ENCODE measurements around the gene PLXDC1.
"Not testable (repeated sequence)": the region's sequence is repeated elsewhere in the genome, so short reads cannot be mapped to it uniquely, and the experiment has no call there.

Gene PLXDC1

DNA sequence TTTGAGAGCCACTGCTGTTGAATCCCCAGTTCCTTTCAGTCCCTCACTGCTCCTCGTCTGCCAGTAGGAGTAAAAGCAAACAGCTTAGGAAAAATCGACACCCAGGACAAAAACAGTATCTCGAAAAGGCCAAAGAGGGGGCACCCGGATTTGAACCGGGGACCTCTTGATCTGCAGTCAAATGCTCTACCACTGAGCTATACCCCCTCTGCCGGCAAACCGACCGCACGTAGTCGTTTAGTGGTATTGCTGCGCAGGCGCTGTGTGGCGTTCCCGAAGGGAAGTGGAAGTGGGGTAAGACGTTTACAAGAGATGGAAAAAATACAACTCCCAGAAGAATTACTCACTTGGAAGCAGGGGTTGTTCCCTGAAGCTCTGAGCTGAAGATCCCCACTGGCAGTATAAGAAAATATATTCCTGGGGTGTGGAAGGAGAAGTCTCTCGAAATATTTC lies 2.2 kb upstream of the PLXDC1 start:
- peak; percentile 95 for DNase-seq (ENCODE audit: low read depth)

DNA sequence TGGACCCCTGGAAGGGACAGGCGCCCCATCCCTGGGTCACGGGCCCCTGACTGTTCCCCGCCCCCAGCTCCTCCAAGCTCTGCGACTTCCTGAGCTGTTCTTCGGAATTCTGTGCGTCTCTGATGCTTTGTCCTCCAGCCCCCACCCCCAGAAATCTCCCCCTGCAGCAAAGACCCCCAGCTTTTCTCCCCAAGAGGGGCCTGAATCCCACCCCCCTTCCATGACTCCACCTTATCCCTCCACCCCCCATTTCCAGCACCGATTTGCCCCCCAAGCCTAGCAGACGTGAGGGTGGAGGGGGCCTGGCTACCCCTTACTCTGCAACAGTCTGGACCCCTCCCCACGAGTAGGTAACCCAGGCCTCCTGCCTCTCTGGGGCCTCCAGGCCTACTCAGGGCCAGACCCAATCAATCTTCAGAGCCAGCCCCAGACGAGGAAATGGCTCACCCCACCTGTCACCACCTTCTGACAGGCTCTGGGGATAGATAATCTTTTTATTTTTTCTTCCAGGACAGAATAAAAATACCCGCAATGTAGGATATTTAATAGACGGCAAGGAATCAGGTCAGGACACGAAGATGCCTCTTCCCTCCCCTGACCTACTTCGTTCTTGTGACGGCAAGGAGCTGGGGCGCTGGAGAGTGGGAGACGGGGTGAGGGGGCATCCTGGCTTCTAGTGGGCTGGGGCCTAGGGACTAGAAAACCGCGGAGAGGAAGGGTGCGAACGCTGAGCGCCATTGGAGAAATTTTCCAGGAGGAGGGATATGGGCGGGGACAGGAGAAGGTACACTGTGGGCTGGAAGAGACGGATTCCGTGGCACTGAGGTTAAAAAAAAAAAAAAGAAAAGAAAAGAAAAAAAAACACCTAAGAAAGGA lies 744 bp upstream of the PLXDC1 start:
- no peak for DNase-seq (ENCODE audit: low read depth)

DNA sequence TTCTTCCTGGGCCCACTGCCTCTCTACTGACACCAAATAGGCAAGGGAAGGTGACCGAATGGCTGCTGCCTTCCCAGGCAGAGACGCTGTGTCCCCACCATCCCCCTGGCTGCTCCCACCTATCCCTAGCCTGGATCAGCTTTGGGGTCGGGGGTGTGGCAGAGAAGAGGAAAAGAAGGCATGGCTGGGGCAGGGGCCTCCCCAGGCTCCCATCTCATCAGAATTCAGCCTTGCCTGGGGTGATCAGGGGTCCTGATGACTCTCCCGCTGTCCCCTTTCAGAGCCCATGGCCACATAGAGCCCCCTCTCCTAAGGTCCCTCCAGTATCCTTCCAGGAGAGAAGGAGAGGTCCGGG lies 665 bp downstream of the PLXDC1 start:
- DNase-seq (ENCODE audit: low read depth) = no peak

DNA sequence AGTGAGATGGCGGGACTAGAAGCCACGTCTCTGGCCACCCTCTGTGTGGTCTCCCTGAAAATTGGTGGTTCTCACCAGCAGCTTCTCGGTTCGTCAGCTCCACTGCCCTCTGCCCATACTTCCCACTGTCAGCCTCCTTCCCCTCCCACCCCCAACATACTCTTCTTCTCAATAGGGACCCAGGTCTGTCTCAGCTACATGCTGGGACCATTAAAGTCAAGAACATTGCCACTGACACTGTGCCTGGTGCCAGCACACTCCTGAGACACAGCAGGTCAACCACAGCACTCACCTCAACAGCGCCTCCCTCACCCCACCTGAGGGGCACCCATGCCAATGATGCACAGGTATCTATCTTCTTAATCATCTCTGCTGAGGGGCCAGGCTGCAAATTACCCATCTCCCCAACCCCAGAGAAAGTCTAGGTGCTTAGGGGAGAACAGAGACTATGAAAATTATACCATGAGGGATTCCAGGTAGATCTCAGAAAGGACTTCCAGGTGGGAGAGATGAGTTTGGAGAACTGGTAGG lies 1.3 kb downstream of the PLXDC1 start:
- DNase-seq (ENCODE audit: low read depth) = no peak

DNA sequence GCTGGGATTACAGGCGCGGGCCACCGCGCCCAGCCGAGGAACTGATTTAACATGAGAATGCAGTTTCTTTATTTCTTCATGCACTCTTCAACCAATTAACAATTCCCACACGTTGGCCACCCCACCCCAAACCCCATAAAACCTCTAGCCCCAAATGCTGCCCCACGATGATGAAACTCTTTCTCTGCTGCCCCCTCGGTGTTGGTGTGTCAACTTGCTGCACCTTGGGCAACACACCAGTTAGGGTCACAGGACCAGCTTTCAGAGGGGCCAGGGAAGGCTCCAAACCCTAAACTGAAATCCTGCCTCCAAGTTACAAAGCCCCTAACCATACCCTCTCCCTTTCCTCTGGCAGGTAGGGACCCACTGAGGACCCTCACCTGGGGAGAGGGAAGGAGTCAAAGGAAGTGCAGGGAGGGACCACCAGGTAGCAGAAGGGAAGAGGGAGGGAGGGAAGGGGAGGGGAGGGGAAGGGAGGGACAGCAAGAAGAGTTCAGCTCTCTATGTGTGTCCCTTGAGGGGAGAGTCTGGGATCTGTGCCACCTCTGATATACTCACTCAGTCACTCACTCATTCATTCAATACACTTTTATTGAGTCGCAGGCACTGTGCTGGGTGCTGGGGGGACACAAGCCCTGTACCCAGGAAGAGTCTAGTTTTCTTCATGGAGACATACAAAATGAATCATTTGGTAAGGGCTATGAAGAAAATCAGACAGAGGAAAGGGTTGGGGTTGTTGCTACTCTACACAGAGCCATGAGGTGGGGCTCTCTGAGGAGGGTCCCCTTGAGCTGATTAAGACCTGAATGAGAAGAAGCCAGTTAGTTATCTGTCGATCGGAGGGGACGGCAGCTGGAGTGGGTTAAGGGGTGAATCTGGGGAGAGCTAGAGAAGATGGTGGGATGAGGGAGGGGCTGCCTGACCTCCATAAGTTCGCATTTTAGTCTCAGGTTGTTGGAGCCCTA lies 3.9 kb downstream of the PLXDC1 start:
- DNase-seq (ENCODE audit: low read depth) = no peak

DNA sequence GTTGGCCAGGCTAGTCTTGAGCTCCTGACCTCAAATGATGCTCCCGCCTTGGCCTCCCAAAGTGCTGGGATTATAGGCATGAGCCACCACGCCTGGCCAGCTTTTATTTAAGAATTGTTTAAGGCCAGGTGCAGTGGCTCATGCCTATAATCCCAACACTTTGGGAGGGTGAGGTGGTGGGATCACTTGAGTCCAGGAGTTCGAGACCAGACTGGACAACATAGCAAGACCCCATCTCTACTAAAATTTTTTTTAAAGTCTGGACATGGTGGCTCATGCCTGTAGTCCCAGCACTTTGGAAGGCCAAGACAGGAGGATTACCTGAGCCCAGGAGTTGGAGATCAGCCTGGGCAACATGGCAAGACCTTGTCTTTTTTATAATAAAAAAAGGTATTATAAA lies 5.2 kb downstream of the PLXDC1 start:
- no peak for DNase-seq (ENCODE audit: low read depth)

DNA sequence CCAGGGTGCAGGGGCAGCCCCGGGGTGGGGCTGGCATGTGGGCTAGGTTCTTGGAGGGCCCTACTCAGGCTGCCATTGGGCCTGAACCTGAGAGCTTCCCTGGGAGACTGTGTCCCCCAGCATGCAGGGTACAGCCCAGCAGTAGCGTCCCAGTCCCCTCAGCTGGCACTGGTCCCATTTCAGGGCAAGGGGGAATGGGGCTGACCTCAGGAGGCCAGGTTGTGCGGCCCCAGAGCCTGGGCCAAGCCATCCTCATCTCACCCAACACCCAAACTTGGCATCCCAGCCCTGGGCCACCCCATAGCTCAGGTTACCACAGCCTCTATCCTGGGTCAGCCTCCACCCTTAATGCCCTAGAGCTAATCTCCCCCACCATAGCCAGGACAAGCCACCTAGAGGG lies 6.3 kb downstream of the PLXDC1 start:
- DNase-seq (ENCODE audit: low read depth) = no peak

DNA sequence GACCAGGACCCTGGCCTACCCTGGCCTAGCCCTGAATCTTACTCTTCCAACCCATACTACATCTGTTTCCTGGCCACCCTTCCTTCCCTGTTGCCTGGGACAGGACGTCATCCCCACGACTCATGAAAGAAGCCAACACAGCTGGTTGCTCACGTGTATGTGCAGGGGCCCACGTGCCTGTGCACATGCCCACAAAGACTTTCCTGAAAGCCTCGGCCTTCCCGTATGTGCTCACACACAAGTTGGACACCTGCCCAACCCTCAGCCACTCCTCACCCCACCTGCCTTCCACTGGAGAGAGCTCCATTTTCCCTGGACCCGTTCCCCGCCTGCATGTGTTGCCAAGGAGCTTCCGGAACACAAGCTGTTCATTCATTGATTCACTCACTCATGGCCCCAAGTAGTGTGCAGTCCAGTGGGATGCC lies 7.0 kb downstream of the PLXDC1 start:
- DNase-seq (ENCODE audit: low read depth) = no peak

DNA sequence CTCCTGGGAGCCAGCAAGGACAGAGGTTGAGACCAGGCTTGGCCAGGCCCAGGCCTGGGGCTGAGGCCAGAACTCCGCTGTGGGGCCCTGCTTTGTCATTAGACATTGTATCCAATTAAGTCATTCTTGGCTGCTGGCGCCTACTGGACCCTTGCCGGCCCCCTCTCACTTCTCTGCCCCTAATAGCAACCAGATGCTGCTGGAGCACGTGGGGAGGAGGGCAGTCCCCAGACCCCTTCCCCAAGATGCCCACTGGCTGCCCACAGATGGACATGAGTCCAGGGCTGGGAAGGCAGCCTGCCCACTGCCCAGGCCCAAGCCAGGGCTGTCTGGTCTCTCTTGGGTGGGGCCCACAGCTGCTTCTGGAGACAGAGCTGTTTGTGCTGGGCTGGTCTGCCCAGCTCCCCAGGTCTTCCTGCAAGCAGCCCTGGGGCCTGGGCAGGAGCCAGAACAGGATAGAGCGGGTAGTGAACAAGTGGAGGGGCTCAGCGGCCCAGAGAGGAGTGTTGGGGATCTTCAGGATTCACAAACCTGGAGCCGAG lies 7.8 kb downstream of the PLXDC1 start:
- DNase-seq (ENCODE audit: low read depth) = no peak

DNA sequence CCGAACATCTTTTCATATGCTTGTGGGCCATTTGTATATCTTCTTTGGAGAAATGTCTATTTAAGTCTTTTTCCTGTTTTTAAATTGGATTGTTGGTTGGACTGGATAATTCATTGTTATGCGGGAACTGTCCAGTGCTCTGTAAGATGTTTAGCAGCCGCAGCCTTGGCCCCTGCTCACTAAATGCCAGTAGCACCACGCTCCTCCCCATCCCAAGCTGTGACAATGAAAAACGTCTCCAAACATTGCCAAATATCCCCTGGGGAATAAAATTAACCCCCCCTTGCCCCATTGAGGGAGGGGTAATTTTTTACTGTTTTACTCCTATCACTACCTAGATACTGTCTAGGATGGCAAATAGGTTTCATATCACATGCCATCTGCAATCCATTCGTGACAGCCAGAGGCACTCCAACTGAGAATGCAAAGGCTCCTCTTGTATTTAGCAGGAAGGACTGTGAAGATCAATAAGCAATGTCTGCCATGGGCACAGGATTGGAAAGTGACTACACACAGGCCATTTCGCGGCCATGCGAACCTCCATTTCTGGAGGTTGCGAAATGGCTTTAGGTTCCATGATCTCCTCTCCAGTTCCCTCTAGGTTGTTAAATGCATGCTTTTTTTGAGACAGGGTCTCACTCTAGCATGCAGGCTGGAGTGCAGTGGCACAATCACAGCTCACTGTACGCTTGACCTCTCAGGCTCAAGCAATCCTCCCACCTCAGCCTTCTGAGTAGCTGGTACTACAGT lies 9.3 kb downstream of the PLXDC1 start:
- DNase-seq (ENCODE audit: low read depth) = no peak

DNA sequence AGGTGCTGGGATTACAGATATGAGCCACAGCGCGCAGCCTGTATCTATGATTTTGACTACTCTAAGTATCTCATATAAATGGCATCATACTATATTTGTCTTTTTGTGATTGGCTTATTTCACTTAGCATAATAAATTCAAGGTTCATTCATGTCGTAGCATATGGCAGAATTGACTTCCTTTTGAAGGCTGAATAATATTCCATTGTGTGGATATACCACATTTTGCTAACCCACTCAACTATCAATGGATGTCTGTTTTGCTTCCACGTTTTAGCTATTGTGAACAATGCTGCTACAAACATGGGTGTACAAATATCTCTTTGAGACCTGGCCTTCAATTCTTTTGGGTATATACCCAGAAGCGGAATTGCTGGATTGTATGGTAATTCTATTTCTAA lies 10.1 kb downstream of the PLXDC1 start:
- no peak for DNase-seq (ENCODE audit: low read depth)

DNA sequence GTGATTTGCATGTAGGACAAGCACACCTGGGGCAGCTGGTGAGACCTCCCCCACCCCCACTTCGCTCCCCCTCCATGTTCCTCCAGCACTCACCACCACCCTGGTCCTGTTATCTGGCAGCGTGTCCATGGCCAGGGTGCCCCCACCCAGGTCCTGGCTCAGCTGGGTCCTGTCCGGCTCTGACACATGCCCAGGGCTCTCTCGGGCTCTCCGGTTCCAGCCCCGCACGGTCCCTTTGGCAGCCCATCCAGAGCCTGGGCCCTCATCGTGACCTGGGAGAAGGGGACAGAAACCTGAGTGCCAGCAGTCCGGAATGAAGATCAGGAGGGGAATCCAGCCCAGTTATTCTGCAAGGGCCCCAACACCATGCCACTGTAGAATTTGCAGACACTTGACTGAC lies 11.9 kb downstream of the PLXDC1 start:
- DNase-seq (ENCODE audit: low read depth) = no peak

DNA sequence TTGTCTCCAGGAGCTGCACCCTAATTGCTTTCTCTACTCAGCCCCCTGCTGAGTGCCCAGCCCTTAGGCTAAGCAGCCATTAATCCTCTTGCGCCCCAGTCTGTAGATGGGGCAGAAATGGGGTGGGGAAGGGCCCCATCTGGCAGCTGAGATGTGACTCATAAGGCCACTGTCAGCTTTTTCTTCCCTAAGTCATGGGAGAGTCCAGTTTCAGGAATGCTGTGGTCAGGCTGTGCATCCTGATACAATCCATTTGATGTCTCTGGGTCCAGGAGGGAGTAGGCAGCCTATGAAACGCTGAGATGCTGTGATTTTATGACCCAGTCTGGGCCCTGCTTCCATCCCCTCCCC lies 12.3 kb downstream of the PLXDC1 start:
- no peak for DNase-seq (ENCODE audit: low read depth)

DNA sequence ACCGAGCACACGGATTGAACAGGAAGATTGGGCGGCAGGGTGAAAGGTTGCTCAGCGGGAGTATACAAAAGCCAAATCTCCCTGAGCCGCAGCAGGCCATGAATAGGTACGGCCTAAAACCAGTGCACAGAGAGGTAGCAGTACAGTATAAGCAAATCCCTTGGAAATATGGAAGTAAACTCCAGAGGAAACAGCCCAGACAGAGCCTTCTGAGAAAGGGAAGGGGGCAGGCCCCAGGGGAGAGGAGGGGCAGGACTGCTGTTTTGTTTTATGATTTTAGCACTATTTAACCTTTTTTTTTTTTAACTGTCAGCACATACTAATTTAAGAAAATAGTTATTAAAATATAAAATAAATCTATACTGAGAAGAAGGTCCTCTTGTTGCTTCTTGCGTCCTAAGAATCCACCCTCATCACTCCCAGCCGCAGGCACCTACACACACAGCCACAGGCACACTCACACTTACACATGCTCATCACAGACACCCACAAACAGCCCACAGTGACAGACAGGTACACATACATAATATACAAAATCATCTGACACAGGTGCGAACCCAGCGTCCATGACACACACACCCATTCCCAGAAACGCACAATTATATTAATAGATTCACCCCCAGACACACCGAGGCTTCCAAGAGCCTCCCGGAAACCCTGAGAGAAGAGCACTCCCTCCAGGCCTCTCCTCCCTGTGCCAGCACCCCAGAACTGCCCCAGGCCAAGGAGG lies 12.8 kb downstream of the PLXDC1 start:
- DNase-seq (ENCODE audit: low read depth) = no peak

DNA sequence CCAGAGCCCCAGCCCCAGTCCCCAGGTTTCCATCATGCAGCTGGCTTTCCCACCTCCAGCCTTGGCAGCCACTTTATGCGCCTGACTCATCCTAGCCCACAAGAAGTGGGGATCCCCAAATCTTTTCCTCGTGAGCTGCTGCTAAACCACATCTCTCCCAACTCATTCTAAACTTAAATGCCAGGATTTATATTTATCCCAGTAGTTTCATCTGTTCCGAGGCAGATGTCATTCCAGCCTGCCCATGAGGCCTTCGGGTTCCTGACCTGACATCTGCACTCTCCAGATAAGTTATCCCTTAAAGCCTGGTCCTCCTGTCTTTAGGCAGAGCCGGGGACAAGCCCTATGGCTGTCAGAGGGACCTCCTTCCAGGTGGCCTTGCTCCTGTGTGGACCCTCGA lies 16.6 kb downstream of the PLXDC1 start:
- DNase-seq (ENCODE audit: low read depth) = no peak

DNA sequence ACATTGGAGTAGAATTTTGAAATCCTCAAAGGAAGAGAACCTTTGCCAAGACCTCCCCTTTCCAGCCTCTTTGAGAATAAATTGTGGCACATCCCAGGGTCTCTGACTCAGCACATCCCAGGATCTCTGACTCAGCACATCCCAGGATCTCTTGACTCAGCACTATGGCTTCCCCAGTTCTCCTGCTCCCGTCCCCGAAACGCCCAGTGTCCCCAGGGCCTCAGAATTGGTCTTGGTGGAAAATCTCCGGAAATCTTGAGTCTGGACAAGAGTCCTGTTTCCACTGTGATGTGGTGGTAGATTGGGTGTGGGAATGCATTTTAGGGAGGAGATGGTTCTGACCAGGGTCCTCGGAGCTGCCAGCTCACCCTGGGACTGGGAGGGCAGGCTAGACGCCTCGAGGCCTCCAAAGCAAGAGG lies 19.2 kb downstream of the PLXDC1 start:
- DNase-seq (ENCODE audit: low read depth) = no peak

DNA sequence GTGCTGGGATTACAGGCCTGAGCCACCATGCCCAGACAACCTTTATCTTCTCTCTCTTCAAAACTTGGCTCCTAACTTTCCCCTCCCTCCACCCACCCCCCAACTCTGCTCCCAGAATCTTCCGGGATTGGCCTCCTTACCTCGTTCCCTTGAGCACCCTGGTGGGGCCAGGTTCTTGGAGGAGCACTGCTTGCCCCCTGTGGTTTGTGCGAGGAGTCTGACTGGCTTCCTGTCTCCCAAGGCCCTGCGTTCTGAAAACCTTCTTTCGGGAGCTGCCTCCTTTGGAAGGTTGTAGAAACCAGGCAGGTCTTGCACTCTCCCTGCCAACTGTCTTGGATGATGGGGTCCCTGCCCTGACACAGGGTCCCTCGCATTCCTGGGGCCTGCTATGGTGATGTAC lies 19.8 kb downstream of the PLXDC1 start:
- no peak for DNase-seq (ENCODE audit: low read depth)

DNA sequence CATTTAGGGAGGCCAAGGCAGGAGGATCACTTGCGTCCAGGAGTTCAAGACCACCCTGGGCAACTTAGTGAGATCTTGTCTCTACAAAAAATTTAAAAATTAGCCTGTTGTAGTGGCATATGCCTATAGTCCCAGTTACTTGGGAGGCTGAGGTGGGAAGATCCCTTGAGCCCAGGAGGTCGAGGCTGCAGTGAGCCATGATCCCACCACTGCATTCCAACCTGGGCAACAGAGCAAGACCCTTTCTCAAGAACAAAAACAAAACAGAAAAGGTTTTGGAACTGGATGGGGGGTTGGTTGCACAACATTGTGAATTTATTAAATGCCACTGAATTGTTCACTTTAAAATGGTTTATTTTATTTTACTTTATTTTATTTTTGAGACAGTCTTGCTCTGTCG lies 21.2 kb downstream of the PLXDC1 start:
- no peak for DNase-seq (ENCODE audit: low read depth)

DNA sequence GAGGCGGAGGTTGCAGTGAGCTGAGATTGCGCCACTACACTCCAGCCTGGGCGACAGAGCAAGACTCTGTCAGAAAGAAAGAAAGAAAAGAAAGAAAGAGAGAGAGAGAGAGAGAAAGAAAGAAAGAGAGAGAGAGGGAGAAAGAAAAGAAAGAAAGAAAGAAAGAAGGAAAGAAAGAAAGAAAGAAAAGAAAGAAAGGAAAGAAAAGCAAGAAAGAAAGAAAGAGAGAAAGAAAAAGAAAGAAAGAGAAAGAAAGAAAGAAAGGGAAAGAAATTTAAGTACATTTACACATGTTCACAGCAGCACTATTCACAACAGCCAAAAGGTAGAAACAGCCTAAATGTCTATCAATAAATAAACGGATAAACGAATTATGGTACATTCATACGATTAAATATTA lies 21.9 kb downstream of the PLXDC1 start:
- DNase-seq (ENCODE audit: low read depth) = not testable (repeated sequence)

DNA sequence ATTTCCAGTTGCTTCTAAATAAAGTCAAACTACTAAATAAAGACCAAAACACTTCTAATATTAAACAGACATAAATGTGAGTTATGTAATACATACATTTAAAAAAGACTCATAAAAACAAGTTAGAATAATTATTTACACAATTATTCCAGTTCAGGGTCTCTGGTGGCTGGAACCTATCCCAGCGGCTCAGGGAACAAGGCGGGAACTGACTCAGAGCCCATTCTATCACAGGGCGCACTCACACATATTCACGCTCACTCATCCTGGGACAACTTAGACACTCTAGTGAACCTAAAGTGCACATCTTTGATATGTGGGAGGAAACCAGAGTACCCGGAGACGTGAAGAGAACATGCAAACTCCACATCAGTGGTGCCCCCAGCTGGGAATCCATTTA lies 25.0 kb downstream of the PLXDC1 start:
- no peak for DNase-seq (ENCODE audit: low read depth)

All from stimulated activated CD8-positive, alpha-beta memory T cell treated with anti-CD3 and anti-CD28 coated beads, Interleukin-7, amount 100 ng/mL, for 24 hours (primary cell).